Fibroblast of lung (primary cell): ENCODE results near the gene DLL4. TPM values are rescaled to one million over a fixed set of nuclear protein-coding genes. Genes with fewer than 3 reads are reported as not detected.

Source experiments
- DNase-seq, 2 donors: peaks; one replicate each; pipeline versions ENCODE4 v3.0.0 to v3.0.0-alpha.2; 2010; ENCODE audit warnings: low read depth in 2 of 2
- H2AFZ ChIP-seq: 2 replicates; pipeline ENCODE4 v1.5.1; 2012; ENCODE audit warnings: low read length, control low read depth, inconsistent platforms
- H3K27ac ChIP-seq: 2 replicates; pipeline ENCODE4 v1.5.1; 2011; ENCODE audit warnings: low read length, control low read depth; ENCODE audit not compliant: insufficient read depth
- H3K27me3 ChIP-seq: 2 replicates; pipeline ENCODE4 v1.5.1; 2011; ENCODE audit warnings: mild to moderate bottlenecking, low read length; ENCODE audit not compliant: control insufficient read depth, insufficient read depth
- H3K36me3 ChIP-seq: 2 replicates; pipeline ENCODE4 v1.5.1; 2011; ENCODE audit warnings: low read length; ENCODE audit not compliant: control insufficient read depth, insufficient read depth
- H3K4me1 ChIP-seq: 2 replicates; pipeline ENCODE4 v1.5.1; 2011; ENCODE audit warnings: low read length; ENCODE audit not compliant: control insufficient read depth, insufficient read depth; ENCODE audit errors: extremely low read depth
- H3K4me2 ChIP-seq: 2 replicates; pipeline ENCODE4 v1.5.1; 2011; ENCODE audit warnings: low read length, control low read depth; ENCODE audit not compliant: insufficient read depth; ENCODE audit errors: extremely low read depth
- H3K4me3 ChIP-seq, 4 experiments: fragments of 200-600 bp in 1 of 4; sonication (generic) in 1 of 4; replicated peaks in 1 of 4; 2 replicates each; pipeline ENCODE4 v1.5.1; 2011 to 2016; ENCODE audit warnings: low read length in 4 of 4, low read depth in 3 of 4, mild to moderate bottlenecking in 3 of 4, control low read depth in 2 of 4, inconsistent platforms in 1 of 4, mixed read lengths in 1 of 4; ENCODE audit not compliant: insufficient read depth in 1 of 4; ENCODE audit errors: control extremely low read depth in 1 of 4
- H3K79me2 ChIP-seq: 2 replicates; pipeline ENCODE4 v1.5.1; 2012; ENCODE audit warnings: mild to moderate bottlenecking, low read length, inconsistent platforms; ENCODE audit not compliant: control insufficient read depth, insufficient read depth
- H3K9ac ChIP-seq: 2 replicates; pipeline ENCODE4 v1.5.1; 2011; ENCODE audit warnings: mild to moderate bottlenecking, low read length, control low read depth; ENCODE audit not compliant: insufficient read depth
- H3K9me3 ChIP-seq: 2 replicates; pipeline ENCODE4 v1.5.1; 2012; ENCODE audit warnings: low read depth, low read length; ENCODE audit not compliant: control insufficient read depth, insufficient read depth
- H4K20me1 ChIP-seq: 2 replicates; pipeline ENCODE4 v1.5.1; 2011; ENCODE audit warnings: low read length; ENCODE audit not compliant: control insufficient read depth, insufficient read depth; ENCODE audit errors: extremely low read depth
- CTCF ChIP-seq, 2 donors: IDR thresholded peaks in 1 of 2; conservative IDR thresholded peaks in 1 of 2; 1 replicate in 1 of 2; 2 replicates in 1 of 2; pipeline ENCODE4 v1.5.1; 2011 to 2012; ENCODE audit warnings: low read length in 2 of 2, control low read depth in 1 of 2, inconsistent platforms in 1 of 2, low read depth in 1 of 2, mild to moderate bottlenecking in 1 of 2
- EZH2 ChIP-seq: IDR thresholded peaks from 2 replicates; pipeline ENCODE4 v1.5.1; 2012; ENCODE audit warnings: low read length, control low read depth, mild to moderate bottlenecking; ENCODE audit errors: missing control alignments
- polyA plus RNA-seq, 2 donors: library from polyadenylated mRNA; depleted of rRNA in 1 of 2; stranded (reverse) in 1 of 2; unstranded in 1 of 2; fragments of >200 nt; gene quantifications; 2 replicates each; pipeline ENCODE4 v1.2.1, GENCODE V29; 2011 to 2012; ENCODE audit warnings: missing spikeins in 1 of 2
- total RNA-seq: library from RNA; depleted of rRNA; stranded (reverse); fragments of >200 nt; gene quantifications from 2 replicates; pipeline ENCODE4 v1.2.1, GENCODE V29; 2014

The DLL4 gene
- total and polyA plus RNA-seq, 2 donors (not counting 1 experiment from before 2014, with no cell fraction given), result under 0.01 to 0.18 TPM

GRCh38 chr15:40944510-40945296 is 15.6 kb downstream of the DLL4 start:
- H3K9me3 ChIP-seq, result no peaks in the 10 kb centered on the region
- peaks cover 18% of the 10 kb centered on the region for H3K4me1 ChIP-seq
- H3K27ac ChIP-seq, result no peak overlapping the region
- H3K9ac ChIP-seq, result no peak overlapping the region
- TF ChIP-seq EZH2, result no peak
- TF ChIP-seq CTCF (conservative IDR thresholded peaks at IDR 0.05 in 1 of 2, IDR thresholded peaks at IDR 0.05 in 1 of 2; ENCODE audit: low read depth in 1 of 2, low read length in 2 of 2), result no peak
- H3K36me3 ChIP-seq, result no peaks in the 10 kb centered on the region
- H3K4me3 ChIP-seq, result no peak overlapping the region
- no peak for DNase-seq
- no peaks in the 10 kb centered on the region for H3K27me3 ChIP-seq
- H2AFZ ChIP-seq, result no peak overlapping the region
- H3K4me2 ChIP-seq, result no peak overlapping the region
- no peaks in the 10 kb centered on the region for H3K79me2 ChIP-seq
- no peaks in the 10 kb centered on the region for H4K20me1 ChIP-seq

GRCh38 chr15:40948706-40949473 is 19.8 kb downstream of the DLL4 start:
- no peak overlapping the region for H3K9ac ChIP-seq
- no peaks in the 10 kb centered on the region for H4K20me1 ChIP-seq
- TF ChIP-seq CTCF (conservative IDR thresholded peaks at IDR 0.05 in 1 of 2, IDR thresholded peaks at IDR 0.05 in 1 of 2; ENCODE audit: low read depth in 1 of 2, low read length in 2 of 2) (no peak), EZH2 (no peak)
- H3K36me3 ChIP-seq, result no peaks in the 10 kb centered on the region
- no peaks in the 10 kb centered on the region for H3K27me3 ChIP-seq
- H3K27ac ChIP-seq, result no peak overlapping the region
- H3K4me1 ChIP-seq, result no peaks in the 10 kb centered on the region
- H3K4me2 ChIP-seq, result no peak overlapping the region
- H3K4me3 ChIP-seq, result no peak overlapping the region
- DNase-seq, result no peak
- no peaks in the 10 kb centered on the region for H3K79me2 ChIP-seq
- H2AFZ ChIP-seq, result no peak overlapping the region
- no peaks in the 10 kb centered on the region for H3K9me3 ChIP-seq

GRCh38 chr15:40949756-40950207 is 20.6 kb downstream of the DLL4 start:
- no peaks in the 10 kb centered on the region for H3K79me2 ChIP-seq
- no peaks in the 10 kb centered on the region for H3K36me3 ChIP-seq
- no peak overlapping the region for H3K27ac ChIP-seq
- H4K20me1 ChIP-seq, result no peaks in the 10 kb centered on the region
- TF ChIP-seq CTCF (conservative IDR thresholded peaks at IDR 0.05 in 1 of 2, IDR thresholded peaks at IDR 0.05 in 1 of 2; ENCODE audit: low read depth in 1 of 2, low read length in 2 of 2), result no peak
- no peak for TF ChIP-seq EZH2
- H2AFZ ChIP-seq, result no peak overlapping the region
- no peak for DNase-seq
- H3K27me3 ChIP-seq, result no peaks in the 10 kb centered on the region
- H3K9ac ChIP-seq, result no peak overlapping the region
- H3K4me2 ChIP-seq, result no peak overlapping the region
- no peak overlapping the region for H3K4me3 ChIP-seq
- no peaks in the 10 kb centered on the region for H3K4me1 ChIP-seq
- no peaks in the 10 kb centered on the region for H3K9me3 ChIP-seq
